Activated CD4-positive, alpha-beta T cell treated with anti-CD3 and anti-CD28 coated beads, Interleukin-2, amount 10 ng/mL, durations not matched to agents 24 days and 14 days (primary cell): ENCODE data around the gene GBX2. TPM values are rescaled to one million over a fixed set of nuclear protein-coding genes. Genes with fewer than 3 reads are reported as not detected.

Source experiments
- DNase-seq: peaks from one replicate; pipeline ENCODE4 v3.0.0; 2022
- H3K27ac Mint-ChIP-seq: one replicate; pipeline ENCODE4 v1.8.0; 2022; ENCODE audit warnings: mild to moderate bottlenecking, mixed read lengths
- H3K27me3 Mint-ChIP-seq: one replicate; pipeline ENCODE4 v1.8.0; 2022; ENCODE audit warnings: mixed read lengths
- H3K36me3 Mint-ChIP-seq: one replicate; pipeline ENCODE4 v1.8.0; 2022; ENCODE audit warnings: low read depth, mild to moderate bottlenecking, mixed read lengths
- H3K4me1 Mint-ChIP-seq: one replicate; pipeline ENCODE4 v1.8.0; 2021; ENCODE audit warnings: mixed read lengths
- H3K4me3 Mint-ChIP-seq: one replicate; pipeline ENCODE4 v1.8.0; 2022; ENCODE audit warnings: mild to moderate bottlenecking, moderate library complexity, mixed read lengths
- H3K9me3 Mint-ChIP-seq: one replicate; pipeline ENCODE4 v1.8.0; 2021; ENCODE audit warnings: mixed read lengths
- intact Hi-C: fragments of 100-400 bp; cut with micrococcal nuclease; formaldehyde crosslinking; loops from one replicate; pipeline ENCODE4 v1.15.1; 2023
- total RNA-seq: library from RNA; stranded (reverse); gene quantifications from 2 replicates; pipeline ENCODE4 v1.2.3, GENCODE V29; 2022

The GBX2 gene
- total RNA-seq, 1 donor from 2014 or later, result not detected

DNA sequence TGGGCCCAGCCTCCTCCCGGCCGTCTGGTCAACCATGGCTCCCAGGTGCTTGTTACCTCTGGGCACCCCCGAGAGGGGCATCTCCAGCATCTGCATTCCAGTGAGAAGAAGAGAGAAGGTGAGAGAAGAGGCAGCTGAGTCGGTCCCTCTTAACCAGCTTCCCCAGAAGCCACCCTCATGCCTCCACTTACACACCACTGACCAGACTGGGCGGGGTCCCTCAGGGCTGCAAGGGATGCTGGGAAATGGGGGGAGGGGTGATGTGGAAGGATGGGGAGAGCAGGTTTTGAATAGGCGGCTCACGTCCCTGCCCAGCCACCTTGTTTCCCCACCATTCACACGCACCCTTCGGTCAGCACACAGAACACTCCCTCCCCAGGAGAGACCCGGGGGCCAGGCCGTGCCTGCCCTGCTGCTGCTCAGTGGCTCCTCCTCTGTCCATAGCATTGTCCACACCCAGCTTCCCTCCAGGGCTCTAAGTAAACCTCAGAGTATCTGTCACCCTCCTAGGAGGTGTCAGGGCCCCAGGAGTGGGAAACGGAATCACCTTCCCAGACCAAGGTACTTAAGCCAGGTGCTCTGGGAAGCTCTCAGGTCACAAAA lies 34.7 kb downstream of the GBX2 start:
- Mint-ChIP-seq H3K9me3 (no peaks in the 10 kb centered on the region), H3K4me3 (no peak overlapping the region), H3K27me3 (peaks cover 2% of the 10 kb centered on the region), H3K4me1 (no peaks in the 10 kb centered on the region), H3K27ac (no peak overlapping the region), H3K36me3 (no peaks in the 10 kb centered on the region)
- DNase-seq, result no peak
- intact Hi-C loops, result no loop called here

- H3K36me3 Mint-ChIP-seq, result no peaks in the 10 kb centered on the region
- intact Hi-C loops, result no loop called here
- H3K4me1 Mint-ChIP-seq, result no peaks in the 10 kb centered on the region
- H3K4me3 Mint-ChIP-seq, result no peak overlapping the region
- H3K27me3 Mint-ChIP-seq, result peaks cover 2% of the 10 kb centered on the region
- DNase-seq, result no peak
- H3K27ac Mint-ChIP-seq, result no peak overlapping the region
- no peaks in the 10 kb centered on the region for H3K9me3 Mint-ChIP-seq
These were observed 37.0 kb downstream of the GBX2 start for GRCh38 chr2:236131073-236131692.

DNA sequence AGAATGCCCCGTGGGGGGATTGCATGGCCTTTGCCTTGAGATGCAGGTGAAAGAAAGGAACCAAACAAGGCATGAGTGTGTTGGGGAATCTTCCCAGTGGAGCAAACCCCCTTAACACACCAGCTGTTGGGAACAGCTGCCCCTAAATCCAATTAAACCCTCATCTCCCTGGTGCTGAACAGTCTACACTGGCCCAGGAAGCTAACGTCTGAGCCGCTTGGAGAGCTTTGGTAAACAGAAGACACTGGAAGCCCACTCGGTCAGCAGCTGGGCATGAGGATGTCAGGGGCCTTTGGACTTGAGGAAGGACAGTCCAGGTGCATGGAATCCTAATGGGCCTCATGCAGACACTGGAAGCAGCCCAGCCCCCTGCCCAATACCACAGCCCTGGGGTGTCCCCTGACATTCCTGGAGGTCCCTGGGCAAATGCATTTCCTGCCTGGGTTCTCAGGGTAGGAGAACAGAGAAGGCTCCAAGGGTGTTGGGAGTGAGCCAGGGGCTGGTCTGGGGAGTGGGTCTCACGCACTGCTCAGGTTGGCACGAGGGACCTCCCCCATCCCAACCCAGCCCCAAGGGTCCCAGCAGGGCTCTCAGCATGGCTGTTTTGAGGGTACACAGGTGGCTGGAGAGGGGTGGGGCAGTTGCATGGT lies 37.7 kb downstream of the GBX2 start:
- intact Hi-C loops, result no loop called here
- DNase-seq, result no peak
- Mint-ChIP-seq H3K27me3 (peaks cover 2% of the 10 kb centered on the region), H3K9me3 (no peaks in the 10 kb centered on the region), H3K36me3 (no peaks in the 10 kb centered on the region), H3K4me3 (no peak overlapping the region), H3K27ac (no peak overlapping the region), H3K4me1 (no peaks in the 10 kb centered on the region)

GRCh38 chr2:236129935-236130334 lies 38.3 kb downstream of the GBX2 start:
- Mint-ChIP-seq H3K36me3 (no peaks in the 10 kb centered on the region), H3K4me3 (no peak overlapping the region), H3K4me1 (no peaks in the 10 kb centered on the region), H3K9me3 (no peaks in the 10 kb centered on the region), H3K27me3 (peaks cover 2% of the 10 kb centered on the region), H3K27ac (no peak overlapping the region)
- no peak for DNase-seq
- intact Hi-C loops, result no loop called here

DNA sequence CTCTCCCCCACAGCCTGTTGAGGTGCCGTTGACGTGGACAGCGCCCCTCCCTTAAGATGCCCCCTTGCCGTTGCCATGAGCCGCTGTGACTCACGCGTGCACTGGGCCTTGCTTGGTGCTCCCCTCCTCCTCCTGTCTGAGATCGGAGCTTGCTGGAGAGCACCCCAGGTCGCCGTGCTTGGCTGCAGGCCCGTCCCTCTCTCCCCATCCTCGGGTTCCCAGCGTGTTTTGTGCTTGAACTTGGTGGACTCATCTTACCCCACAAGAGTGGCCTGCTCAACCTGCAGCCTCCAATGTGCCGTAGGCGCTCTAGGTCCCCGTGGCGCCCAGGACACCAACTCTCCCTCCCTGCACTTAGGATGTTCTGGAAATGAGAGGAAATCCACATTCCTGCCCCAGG lies 39.9 kb downstream of the GBX2 start:
- intact Hi-C loops, result no loop called here
- no peak overlapping the region for H3K4me3 Mint-ChIP-seq
- H3K4me1 Mint-ChIP-seq, result no peaks in the 10 kb centered on the region
- no peaks in the 10 kb centered on the region for H3K36me3 Mint-ChIP-seq
- no peak for DNase-seq
- H3K27ac Mint-ChIP-seq, result no peak overlapping the region
- no peaks in the 10 kb centered on the region for H3K27me3 Mint-ChIP-seq
- no peaks in the 10 kb centered on the region for H3K9me3 Mint-ChIP-seq

GRCh38 chr2:236127010-236127409 lies 41.2 kb downstream of the GBX2 start:
- Mint-ChIP-seq H3K9me3 (no peaks in the 10 kb centered on the region), H3K4me3 (no peak overlapping the region), H3K4me1 (no peaks in the 10 kb centered on the region), H3K27ac (no peak overlapping the region), H3K36me3 (no peaks in the 10 kb centered on the region), H3K27me3 (no peaks in the 10 kb centered on the region)
- intact Hi-C loops, result no loop called here
- no peak for DNase-seq

DNA sequence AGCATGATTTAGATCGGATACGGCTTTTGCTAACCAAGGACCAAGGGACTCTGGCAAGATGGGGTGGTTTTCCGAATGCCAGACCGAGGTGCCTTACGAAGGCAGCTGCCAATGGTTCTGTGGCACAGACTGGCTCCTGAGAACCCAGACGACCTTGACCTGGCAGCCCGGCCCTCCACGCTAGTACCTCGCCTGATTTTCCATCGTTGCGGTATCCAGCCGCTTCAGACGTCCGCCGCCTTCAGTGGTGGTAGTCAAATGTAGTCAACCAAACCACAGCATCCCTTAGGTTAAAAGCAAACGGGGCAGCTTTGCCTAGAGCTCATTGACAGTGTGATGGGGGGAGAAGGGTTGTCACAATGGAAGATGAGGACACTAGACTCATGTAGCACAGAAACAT lies 42.6 kb downstream of the GBX2 start:
- no peak for DNase-seq
- intact Hi-C loops, result no loop called here
- Mint-ChIP-seq H3K4me1 (no peaks in the 10 kb centered on the region), H3K27ac (no peak overlapping the region), H3K4me3 (no peak overlapping the region), H3K9me3 (no peaks in the 10 kb centered on the region), H3K27me3 (no peaks in the 10 kb centered on the region), H3K36me3 (no peaks in the 10 kb centered on the region)

DNA sequence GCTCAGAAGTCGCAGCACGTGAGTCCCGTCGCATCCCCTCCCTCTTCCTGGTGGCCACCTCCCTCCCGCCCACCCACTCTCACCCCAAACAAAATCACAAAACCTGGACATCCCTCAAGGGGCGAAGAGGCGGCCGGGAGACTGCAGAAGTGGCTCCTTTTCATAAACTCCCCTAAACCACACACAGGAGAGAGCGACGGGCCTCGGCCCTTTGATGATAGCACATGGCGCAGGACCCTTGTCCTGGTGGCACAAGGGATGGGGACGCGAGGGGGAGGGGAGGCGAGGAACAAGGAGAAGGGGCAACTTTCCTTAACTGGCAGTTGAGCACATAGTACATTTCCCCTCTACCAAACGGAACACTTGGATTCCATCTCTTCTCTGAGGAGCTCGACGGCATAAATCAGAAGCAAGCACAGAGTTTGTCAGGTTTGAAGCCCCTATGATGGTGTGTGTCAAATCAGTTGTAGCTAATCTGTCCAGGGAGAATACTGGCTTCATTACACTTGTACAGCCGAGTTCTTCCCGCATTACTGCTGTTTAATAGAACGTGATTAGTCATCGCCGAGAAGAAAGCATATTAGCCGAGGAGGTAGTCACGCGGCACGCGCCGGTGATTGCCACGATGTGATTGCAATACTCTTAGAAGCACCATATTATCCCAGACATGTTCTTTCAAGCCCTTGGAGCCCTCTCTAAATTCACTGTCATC lies 43.8 kb downstream of the GBX2 start:
- no peaks in the 10 kb centered on the region for H3K4me1 Mint-ChIP-seq
- H3K4me3 Mint-ChIP-seq, result no peak overlapping the region
- no peaks in the 10 kb centered on the region for H3K36me3 Mint-ChIP-seq
- no peak for DNase-seq
- H3K9me3 Mint-ChIP-seq, result no peaks in the 10 kb centered on the region
- intact Hi-C loops, result no loop called here
- peaks cover under 1% of the 10 kb centered on the region for H3K27me3 Mint-ChIP-seq
- no peak overlapping the region for H3K27ac Mint-ChIP-seq

DNA sequence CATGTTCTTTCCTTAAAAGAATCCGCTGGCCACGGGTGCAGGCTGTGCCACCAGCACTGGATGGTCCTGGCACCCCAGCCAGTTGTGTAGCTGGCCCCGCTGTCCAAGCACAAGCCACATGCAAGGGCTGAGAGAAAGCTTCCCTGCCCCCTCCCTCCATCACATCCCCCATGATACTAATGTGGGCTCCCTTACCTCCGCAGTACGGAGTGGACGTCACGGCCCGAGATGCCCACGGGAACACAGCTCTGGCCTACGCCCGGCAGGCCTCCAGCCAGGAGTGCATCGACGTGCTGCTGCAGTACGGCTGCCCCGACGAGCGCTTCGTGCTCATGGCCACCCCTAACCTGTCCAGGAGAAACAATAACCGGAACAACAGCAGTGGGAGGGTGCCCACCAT lies 44.5 kb downstream of the GBX2 start:
- no peak overlapping the region for H3K4me3 Mint-ChIP-seq
- no peaks in the 10 kb centered on the region for H3K36me3 Mint-ChIP-seq
- intact Hi-C loops, result no loop called here
- peaks cover 7% of the 10 kb centered on the region for H3K27me3 Mint-ChIP-seq
- H3K9me3 Mint-ChIP-seq, result no peaks in the 10 kb centered on the region
- H3K27ac Mint-ChIP-seq, result no peak overlapping the region
- DNase-seq, result no peak
- H3K4me1 Mint-ChIP-seq, result no peaks in the 10 kb centered on the region

DNA sequence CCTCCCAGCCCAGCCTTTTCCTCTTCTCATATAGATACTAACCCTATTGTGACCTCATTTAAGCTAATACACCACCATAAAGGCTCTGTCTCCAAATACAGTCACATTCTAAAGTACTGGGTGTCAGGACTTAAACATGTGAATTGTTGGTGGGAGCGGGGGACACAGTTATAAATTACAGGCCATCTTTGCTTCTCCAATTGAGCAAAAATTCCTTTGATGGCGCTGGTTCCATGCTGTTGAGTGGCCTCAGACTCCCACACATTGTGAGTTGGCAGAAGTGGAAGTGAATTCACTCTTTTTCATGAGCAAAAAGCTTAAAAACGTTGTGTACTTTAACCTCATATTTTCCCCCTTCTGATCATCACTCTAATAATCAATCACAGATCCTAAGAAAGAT lies 46.0 kb downstream of the GBX2 start:
- H3K4me1 Mint-ChIP-seq, result no peaks in the 10 kb centered on the region
- no peak for DNase-seq
- peaks cover 13% of the 10 kb centered on the region for H3K27me3 Mint-ChIP-seq
- intact Hi-C loops, result no loop called here
- no peak overlapping the region for H3K27ac Mint-ChIP-seq
- H3K9me3 Mint-ChIP-seq, result no peaks in the 10 kb centered on the region
- H3K4me3 Mint-ChIP-seq, result no peak overlapping the region
- H3K36me3 Mint-ChIP-seq, result no peaks in the 10 kb centered on the region

DNA sequence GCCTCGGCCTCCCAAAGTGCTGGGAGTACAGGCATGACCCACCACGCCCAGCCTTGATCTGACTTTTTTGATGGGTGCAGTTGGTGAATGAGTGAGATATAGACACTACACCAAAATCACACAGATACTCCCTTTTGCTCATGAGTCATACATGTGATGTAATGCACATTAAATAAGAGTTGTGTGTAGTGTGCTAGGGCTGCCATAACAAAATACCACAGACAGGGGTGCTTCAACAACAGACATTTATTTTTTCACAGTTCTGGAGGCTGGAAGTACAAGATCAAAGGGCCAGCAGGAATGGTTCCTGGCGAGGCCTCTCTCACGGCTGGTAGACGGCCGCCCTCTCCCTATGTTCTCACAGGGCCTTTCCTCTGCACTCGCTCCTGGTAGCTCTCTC lies 46.6 kb downstream of the GBX2 start:
- H3K9me3 Mint-ChIP-seq, result no peaks in the 10 kb centered on the region
- intact Hi-C loops, result no loop called here

DNA sequence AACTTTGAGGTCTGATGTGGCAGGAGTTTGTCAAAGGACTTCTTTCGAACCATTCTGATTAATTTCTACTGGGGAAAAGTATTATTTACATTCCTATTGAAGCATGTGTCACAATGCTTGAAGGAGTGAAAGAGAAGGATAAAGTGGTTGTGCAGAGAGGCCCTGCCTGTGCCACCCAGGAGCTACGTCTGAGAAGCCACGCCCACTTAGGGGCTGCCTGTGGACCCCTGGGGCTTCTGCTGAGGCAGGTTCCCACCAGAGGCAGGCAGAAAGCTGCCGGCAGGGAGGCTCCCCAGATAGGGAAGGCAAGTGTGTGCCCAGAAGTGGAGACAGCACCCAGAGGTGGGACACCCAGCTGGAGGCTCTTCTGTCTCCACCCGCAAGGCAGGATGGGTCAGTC lies 47.4 kb downstream of the GBX2 start:
- Mint-ChIP-seq H3K4me3 (no peak overlapping the region), H3K27ac (no peak overlapping the region), H3K36me3 (no peaks in the 10 kb centered on the region), H3K27me3 (peaks cover 15% of the 10 kb centered on the region), H3K9me3 (no peaks in the 10 kb centered on the region), H3K4me1 (no peaks in the 10 kb centered on the region)
- no peak for DNase-seq
- intact Hi-C loops, result no loop called here

More for the DNA sequence above, 46.6 kb downstream of the GBX2 start:
- H3K36me3 Mint-ChIP-seq, result no peaks in the 10 kb centered on the region
- H3K4me1 Mint-ChIP-seq, result no peaks in the 10 kb centered on the region
- H3K27me3 Mint-ChIP-seq, result peaks cover 15% of the 10 kb centered on the region
- H3K4me3 Mint-ChIP-seq, result no peak overlapping the region
- no peak for DNase-seq
- H3K27ac Mint-ChIP-seq, result no peak overlapping the region

- no peak for DNase-seq
- Mint-ChIP-seq H3K27me3 (peaks cover 15% of the 10 kb centered on the region), H3K4me1 (no peaks in the 10 kb centered on the region), H3K9me3 (no peaks in the 10 kb centered on the region), H3K36me3 (no peaks in the 10 kb centered on the region), H3K27ac (no peak overlapping the region), H3K4me3 (no peak overlapping the region)
- intact Hi-C loops, result no loop called here
These were observed 48.0 kb downstream of the GBX2 start for GRCh38 chr2:236120141-236120601.

DNA sequence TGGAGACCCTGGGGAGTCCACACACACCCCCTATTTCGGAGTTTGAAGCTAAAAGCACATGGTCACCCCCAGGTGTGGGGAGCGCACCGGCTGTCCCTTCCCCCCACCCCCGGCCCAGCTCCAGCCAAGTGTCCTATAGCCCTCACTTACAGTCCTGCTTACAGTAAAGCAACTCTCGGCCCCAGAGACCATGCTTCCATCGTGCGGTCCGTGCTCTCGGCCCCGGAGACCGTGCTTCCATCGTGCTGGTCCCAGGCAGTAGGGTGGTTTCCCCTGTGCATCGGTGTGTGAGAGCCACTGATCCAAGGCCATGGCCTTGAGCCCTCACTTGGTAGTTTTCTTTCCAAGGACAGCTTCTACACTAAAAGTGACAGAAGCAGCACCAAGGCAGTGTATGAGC lies 48.7 kb downstream of the GBX2 start:
- Mint-ChIP-seq H3K27ac (no peak overlapping the region), H3K9me3 (no peaks in the 10 kb centered on the region), H3K27me3 (peaks cover 15% of the 10 kb centered on the region), H3K4me1 (no peaks in the 10 kb centered on the region), H3K36me3 (no peaks in the 10 kb centered on the region), H3K4me3 (no peak overlapping the region)
- intact Hi-C loops, result no loop called here
- DNase-seq, result no peak
